WTC11 (cell line): ENCODE measurements around the gene NPFFR1. TPM values are rescaled to one million over a fixed set of nuclear protein-coding genes. Genes with fewer than 3 reads are reported as not detected.

ENCODE experiments used
- ATAC-seq: fragments of 200-7000 bp; cut with Tn5 transposase; 2 replicates; pipeline ENCODE4 v1.10.0; 2021; ENCODE audit warnings: mild to moderate bottlenecking, moderate library complexity
- CTCF ChIA-PET: fragments of 300-600 bp; sonication (Branson Sonifier 250); formaldehyde crosslinking; loops from one replicate; lab custom pipeline; 2021; ENCODE audit warnings: antibody characterized with exemption; lab: Charles Lee
- POLR2A ChIA-PET: fragments of 350-600 bp; sonication (Branson Sonifier 250); formaldehyde crosslinking; loops from one replicate; lab custom pipeline; 2021; ENCODE audit warnings: antibody characterized with exemption; lab: Charles Lee
- DNase-seq: peaks from one replicate; pipeline ENCODE4 v3.0.0; 2021; ENCODE audit warnings: low spot score
- H3K27ac Mint-ChIP-seq: 2 replicates; pipeline ENCODE4 v1.8.0; 2021; ENCODE audit warnings: mixed read lengths
- H3K27me3 Mint-ChIP-seq: 2 replicates; pipeline ENCODE4 v1.8.0; 2021; ENCODE audit warnings: low read depth, mild to moderate bottlenecking, moderate library complexity, mixed read lengths
- H3K36me3 Mint-ChIP-seq: 2 replicates; pipeline ENCODE4 v1.8.0; 2021; ENCODE audit warnings: mixed read lengths
- H3K4me1 Mint-ChIP-seq: 2 replicates; pipeline ENCODE4 v1.8.0; 2022; ENCODE audit warnings: mixed read lengths
- H3K4me3 Mint-ChIP-seq: 2 replicates; pipeline ENCODE4 v1.8.0; 2021; ENCODE audit warnings: mild to moderate bottlenecking, moderate library complexity, mixed read lengths
- H3K9me3 Mint-ChIP-seq: 2 replicates; pipeline ENCODE4 v1.8.0; 2021; ENCODE audit warnings: mixed read lengths
- AR ChIP-seq: fragments of 250-450 bp; sonication (Bioruptor Pico); IDR thresholded peaks from 2 replicates; pipeline ENCODE4 v1.9.0; 2021; ENCODE audit warnings: mild to moderate bottlenecking
- ERG ChIP-seq: fragments of 250-450 bp; sonication (Bioruptor Pico); IDR thresholded peaks from 2 replicates; pipeline ENCODE4 v1.8.0; 2021; ENCODE audit warnings: mild to moderate bottlenecking
- FOXP1 ChIP-seq: sonication (generic); formaldehyde crosslinking; IDR thresholded peaks from 2 replicates; pipeline ENCODE4 v1.8.0; 2022; ENCODE audit warnings: missing genetic modification reagents, mild to moderate bottlenecking, moderate library complexity, borderline replicate concordance
- GABPB1 ChIP-seq: sonication (generic); formaldehyde crosslinking; IDR thresholded peaks from 2 replicates; pipeline ENCODE4 v1.8.1; 2023; ENCODE audit warnings: mild to moderate bottlenecking, missing genetic modification reagents
- HMGA2 ChIP-seq: fragments of 250-450 bp; sonication (Bioruptor Pico); IDR thresholded peaks from 2 replicates; pipeline ENCODE4 v1.4.0; 2021; ENCODE audit warnings: mild to moderate bottlenecking, moderate library complexity
- IRF1 ChIP-seq: sonication (generic); formaldehyde crosslinking; IDR thresholded peaks from 2 replicates; pipeline ENCODE4 v1.8.0; 2023; ENCODE audit warnings: missing genetic modification reagents
- JAZF1 ChIP-seq: fragments of 250-450 bp; sonication (Bioruptor Pico); IDR thresholded peaks from 2 replicates; pipeline ENCODE4 v1.9.0; 2021; ENCODE audit warnings: moderate library complexity, mild to moderate bottlenecking, inconsistent platforms
- KAT7 ChIP-seq: sonication (generic); formaldehyde crosslinking; IDR thresholded peaks from 2 replicates; pipeline ENCODE4 v1.8.1; 2023; ENCODE audit warnings: missing genetic modification reagents, mild to moderate bottlenecking, borderline replicate concordance
- MLX ChIP-seq: sonication (generic); formaldehyde crosslinking; IDR thresholded peaks from 2 replicates; pipeline ENCODE4 v1.8.1; 2023; ENCODE audit warnings: mild to moderate bottlenecking, missing genetic modification reagents, moderate library complexity
- NFE2L1 ChIP-seq: sonication (generic); formaldehyde crosslinking; IDR thresholded peaks from 2 replicates; pipeline ENCODE4 v1.8.1; 2023; ENCODE audit warnings: missing genetic modification reagents
- SMAD4 ChIP-seq: sonication (generic); formaldehyde crosslinking; IDR thresholded peaks from 2 replicates; pipeline ENCODE4 v1.8.0; 2022; ENCODE audit warnings: mild to moderate bottlenecking, missing genetic modification reagents
- ZNF671 ChIP-seq: fragments of 250-450 bp; sonication (Bioruptor Pico); IDR thresholded peaks from 2 replicates; pipeline ENCODE4 v1.8.0; 2021; ENCODE audit warnings: mild to moderate bottlenecking
- total RNA-seq: library from RNA; stranded (reverse); gene quantifications from 3 replicates; pipeline ENCODE4 v1.2.3, GENCODE V29; 2021

Gene NPFFR1
- total RNA-seq, 1 experiment from 2014 or later = 0.04 TPM

- H3K27me3 Mint-ChIP-seq = peaks cover 63% of the 10 kb centered on the region
- H3K9me3 Mint-ChIP-seq = peaks cover 5% of the 10 kb centered on the region
- no peaks in the 10 kb centered on the region for H3K36me3 Mint-ChIP-seq
- ATAC-seq (no peak), DNase-seq (no peak)
- CTCF ChIA-PET = interaction anchor here (0.9 to 1.9 kb wide), 6 partner anchors 12 to 138 kb away, joined by 3 to 9 read pairs (median 4); partner anchors contain the start of gene TYSND1
- H3K27ac Mint-ChIP-seq = no peak overlapping the region
- POLR2A ChIA-PET = no interaction called here
- no peak for TF ChIP-seq KAT7 (CRISPR knock-in tag)
- TF ChIP-seq ZNF671 (CRISPR knock-in tag) = no peak
- no peak for TF ChIP-seq FOXP1 (CRISPR knock-in tag)
- no peak for TF ChIP-seq HMGA2 (CRISPR knock-in tag)
- no peak for TF ChIP-seq MLX (CRISPR knock-in tag)
- H3K4me3 Mint-ChIP-seq = no peak overlapping the region; the same call in 1 of the 2 replicates
- no peaks in the 10 kb centered on the region for H3K4me1 Mint-ChIP-seq
Measured at GRCh38 chr10:70284542-70285475, 1.0 kb upstream of the NPFFR1 start.

- Mint-ChIP-seq H3K4me3 (peak overlapping the region; percentile 50), H3K4me1 (no peaks in the 10 kb centered on the region), H3K27me3 (peaks cover 63% of the 10 kb centered on the region), H3K9me3 (peaks cover 5% of the 10 kb centered on the region), H3K27ac (no peak overlapping the region), H3K36me3 (no peaks in the 10 kb centered on the region)
- CTCF ChIA-PET = interaction anchor here (1.3 to 2.3 kb wide), 3 partner anchors 18 to 82 kb away, joined by 3 to 15 read pairs (median 5); no protein-coding TSS in a partner anchor
- TF ChIP-seq NFE2L1 (CRISPR knock-in tag) = no peak
- TF ChIP-seq GABPB1 (CRISPR knock-in tag) = no peak
- no peak for ATAC-seq
- POLR2A ChIA-PET = no interaction called here
- no peak for DNase-seq
Measured at GRCh38 chr10:70283071-70283444, 746 bp downstream of the NPFFR1 start.

- no peak for DNase-seq
- POLR2A ChIA-PET = no interaction called here
- H3K27ac Mint-ChIP-seq = no peak overlapping the region
- no peaks in the 10 kb centered on the region for H3K36me3 Mint-ChIP-seq
- no peaks in the 10 kb centered on the region for H3K4me1 Mint-ChIP-seq
- CTCF ChIA-PET = interaction anchor here (0.6 to 2.3 kb wide), 7 partner anchors 9 to 135 kb away, joined by 3 to 15 read pairs (median 5); partner anchors contain the start of gene TYSND1
- H3K27me3 Mint-ChIP-seq = peaks cover 57% of the 10 kb centered on the region
- H3K4me3 Mint-ChIP-seq = no peak overlapping the region
- H3K9me3 Mint-ChIP-seq = peaks cover 5% of the 10 kb centered on the region
- no peak for ATAC-seq
- TF ChIP-seq AR (CRISPR knock-in tag) = no peak
- TF ChIP-seq, all 79 proteins: peak for 0
Measured at GRCh38 chr10:70281609-70282008, 2.2 kb downstream of the NPFFR1 start.

- no peak for TF ChIP-seq IRF1
- TF ChIP-seq ERG (CRISPR knock-in tag) = no peak
- TF ChIP-seq SMAD4 (CRISPR knock-in tag) = no peak
- TF ChIP-seq GABPB1 (CRISPR knock-in tag) = no peak
- no peak for TF ChIP-seq JAZF1
- no peak for TF ChIP-seq AR (CRISPR knock-in tag)
- ChIA-PET CTCF (interaction anchor here (0.7 kb wide), 1 partner anchor 13 kb away, joined by 3 read pairs; no protein-coding TSS in a partner anchor), POLR2A (no interaction called here)
- ATAC-seq (no peak), DNase-seq (no peak)
- no peak overlapping the region for H3K4me3 Mint-ChIP-seq
- H3K27ac Mint-ChIP-seq = no peak overlapping the region
- no peaks in the 10 kb centered on the region for H3K4me1 Mint-ChIP-seq
- no peaks in the 10 kb centered on the region for H3K36me3 Mint-ChIP-seq
- H3K27me3 Mint-ChIP-seq = peaks cover 43% of the 10 kb centered on the region
- peaks cover 14% of the 10 kb centered on the region for H3K9me3 Mint-ChIP-seq
Measured at GRCh38 chr10:70280099-70280498, 3.7 kb downstream of the NPFFR1 start.
